HG03521 (cell line): ENCODE results near the gene ARGFX.
"Not testable (repeated sequence)": the region's sequence is repeated elsewhere in the genome, so short reads cannot be mapped to it uniquely, and the experiment has no call there.

ENCODE experiments used
- ATAC-seq: cut with Tn5 transposase; IDR thresholded peaks from one replicate; pipeline ENCODE4 v1.9.1; 2021; ENCODE audit warnings: mild to moderate bottlenecking, moderate library complexity; ENCODE audit not compliant: unreplicated experiment

Gene ARGFX

GRCh38 chr3:121598564-121598963 is 30.8 kb downstream of the ARGFX start:
- ATAC-seq = no peak

- not testable (repeated sequence) for ATAC-seq
These were observed 32.2 kb downstream of the ARGFX start for GRCh38 chr3:121599900-121600299.

GRCh38 chr3:121601212-121601812 is 33.6 kb downstream of the ARGFX start:
- ATAC-seq = no peak

GRCh38 chr3:121604759-121605158 is 37.0 kb downstream of the ARGFX start:
- ATAC-seq = no peak

GRCh38 chr3:121606106-121606505 is 38.4 kb downstream of the ARGFX start:
- ATAC-seq = no peak
